Psoas muscle (tissue), 8 donors: ENCODE data around the gene HDLBP. TPM values are rescaled to one million over a fixed set of nuclear protein-coding genes. Genes with fewer than 3 reads are reported as not detected.
A peak's percentile ranks its signal among the peaks of the same experiment; 100 is the strongest.

ENCODE experiments used
- ATAC-seq, 4 donors: fragments of 200-7000 bp; cut with Tn5 transposase; one replicate each; pipeline ENCODE4 v1.9.1; 2020; ENCODE audit warnings: moderate library complexity in 3 of 4, mild to moderate bottlenecking in 2 of 4
- DNase-seq, 2 donors: peaks; one replicate each; pipeline ENCODE4 v3.0.0-alpha.2; 2020
- H3K27ac ChIP-seq: fragments of 200-600 bp; one replicate; pipeline ENCODE4 v1.8.0; 2022
- H3K27me3 ChIP-seq, 3 donors: fragments of 200-600 bp in 1 of 3; one replicate each; pipeline versions ENCODE4 v1.6.1 to v1.8.0; 2013 to 2022; ENCODE audit warnings: low read length in 2 of 3, mild to moderate bottlenecking in 2 of 3, moderate library complexity in 1 of 3; ENCODE audit not compliant: insufficient read depth in 3 of 3
- H3K36me3 ChIP-seq, 2 donors: fragments of 200-600 bp in 1 of 2; one replicate each; pipeline versions ENCODE4 v1.6.1 to v1.8.0; 2013 to 2022; ENCODE audit warnings: low read depth in 1 of 2, mild to moderate bottlenecking in 1 of 2, moderate library complexity in 1 of 2; ENCODE audit not compliant: insufficient read depth in 1 of 2
- H3K4me1 ChIP-seq: fragments of 200-600 bp; one replicate; pipeline ENCODE4 v1.8.0; 2022
- H3K4me3 ChIP-seq: fragments of 200-600 bp; one replicate; pipeline ENCODE4 v1.8.0; 2022; ENCODE audit warnings: mild to moderate bottlenecking
- H3K9me3 ChIP-seq: fragments of 200-600 bp; one replicate; pipeline ENCODE4 v1.8.0; 2022
- CTCF ChIP-seq: fragments of 200-600 bp; IDR thresholded peaks from one replicate; pipeline ENCODE4 v1.8.0; 2022; ENCODE audit warnings: antibody characterized with exemption
- WGBS, 3 donors: extraction: QIAGEN DNeasy Blood & Tissue Kit; methylation state at CpG; one replicate each; pipeline versions ENCODE4 v1.1.6 to v1.1.7; 2013; 5-methylcytosine and 5-hydroxymethylcytosine counted together
- intact Hi-C, 2 donors: fragments of 100-400 bp; cut with DNase I; formaldehyde crosslinking; loops; one replicate each; pipeline versions ENCODE4 v1.11.0 to v1.14.2; 2022
- polyA plus RNA-seq, 3 donors: library from polyadenylated mRNA; stranded (reverse); fragments of 200-250 nt; gene quantifications; one replicate each; pipeline ENCODE4 v1.2.3, GENCODE V29; 2013
- total RNA-seq, 4 donors: library from RNA; stranded (reverse); fragmentation: NEBNext Ultra II Directional in 2 of 4; extraction: Animal tissue kit (Norgen Biotek cat#: 25700) in 2 of 4; gene quantifications; one replicate each; pipeline versions ENCODE4 v1.2.1 to v1.2.4, GENCODE V29; 2021 to 2023
- donor health status: healthy with polysubstance abuse.
- donor health status: DM: no; HTN: no; CAD: no; lungs with moderate emphysema.
- donor health status: Bipolar disorder and iron deficiency.
- donor health status: healthy.
- donor health status: DM: yes; HTN: yes; CAD: no.
- donor health status: DM: no; HTN: no; CAD: no.
- donor health status: DM: no; HTN: no; CAD: no.
- donor health status: DM: yes; HTN: yes; CAD: no.

HDLBP gene
- total and polyA plus RNA-seq, 7 donors: 264 to 526 (median 421) TPM

- Histone ChIP-seq H3K9me3 (no peaks in the 10 kb centered on the region), H3K4me3 (no peak overlapping the region), H3K27ac (no peak overlapping the region), H3K4me1 (peaks cover 6% of the 10 kb centered on the region), H3K36me3 (peaks cover 5 to 76% of the 10 kb centered on the region in 2 donors), H3K27me3 (no peaks in the 10 kb centered on the region)
- intact Hi-C loops: no loop called here
- 80 to 85% (median 84%) methylated on average over 8 of the region's 8 CpGs for WGBS, 3 donors
- ATAC-seq (no peak), DNase-seq (peak in 1 of 2 donors; percentile 12)
- no peak for TF ChIP-seq CTCF
Measured at GRCh38 chr2:241227594-241227993, 87.9 kb downstream of the HDLBP start.

GRCh38 chr2:241226723-241227572 lies 88.5 kb downstream of the HDLBP start:
- no peak for TF ChIP-seq CTCF
- no peak overlapping the region for H3K27ac ChIP-seq
- H3K4me3 ChIP-seq: no peak overlapping the region
- intact Hi-C loops: no loop called here
- no peaks in the 10 kb centered on the region for H3K9me3 ChIP-seq
- peaks cover 6% of the 10 kb centered on the region for H3K4me1 ChIP-seq
- peaks cover 5 to 69% of the 10 kb centered on the region in 2 donors for H3K36me3 ChIP-seq
- H3K27me3 ChIP-seq: no peaks in the 10 kb centered on the region
- WGBS, 3 donors: 83 to 85% (median 84%) methylated on average over 19 of the region's 19 CpGs
- DNase-seq (peak; percentile 8 to 42), ATAC-seq (no peak)

GRCh38 chr2:241225983-241226382 lies 89.5 kb downstream of the HDLBP start:
- intact Hi-C loops: no loop called here
- H3K4me3 ChIP-seq: no peak overlapping the region
- H3K27me3 ChIP-seq: no peaks in the 10 kb centered on the region
- no peak for TF ChIP-seq CTCF
- peaks cover 5 to 60% of the 10 kb centered on the region in 2 donors for H3K36me3 ChIP-seq
- peaks cover 6% of the 10 kb centered on the region for H3K4me1 ChIP-seq
- DNase-seq (peak; percentile 9 to 11), ATAC-seq (no peak)
- H3K9me3 ChIP-seq: no peaks in the 10 kb centered on the region
- 88 to 94% (median 92%) methylated on average over 16 of the region's 16 CpGs for WGBS, 3 donors
- H3K27ac ChIP-seq: no peak overlapping the region

GRCh38 chr2:241225545-241225944 lies 89.9 kb downstream of the HDLBP start:
- intact Hi-C loops: no loop called here
- ATAC-seq (no peak), DNase-seq (peak; percentile 10 to 22)
- Histone ChIP-seq H3K4me3 (no peak overlapping the region), H3K27ac (no peak overlapping the region), H3K4me1 (peaks cover 6% of the 10 kb centered on the region), H3K9me3 (no peaks in the 10 kb centered on the region), H3K27me3 (no peaks in the 10 kb centered on the region), H3K36me3 (peaks cover 5 to 55% of the 10 kb centered on the region in 2 donors)
- TF ChIP-seq CTCF: no peak
- WGBS, 3 donors: 89 to 93% (median 90%) methylated on average over 16 of the region's 16 CpGs
